ENCODE measurements around the gene PDZRN3.

PDZRN3 gene

GRCh38 chr3:73363093-73363492 lies 261.6 kb downstream of the PDZRN3 start:
- Histone ChIP-seq H3K4me1 (peaks cover 0 to 10% (median 2%) of the 10 kb centered on the region in 4 donors), H3K36me3 (no peaks in the 10 kb centered on the region), H3K9me3 (no peaks in the 10 kb centered on the region), H3K27me3 (no peaks in the 10 kb centered on the region), H3K27ac (no peak overlapping the region), H3K4me3 (no peak overlapping the region)
- no peak for DNase-seq
- no peak for TF ChIP-seq CTCF (IDR thresholded peaks at IDR 0.05)
- intact Hi-C loops (cut with DNase I; ENCODE audit: low total_unique reads) = no loop called here

- Histone ChIP-seq H3K9me3 (no peaks in the 10 kb centered on the region), H3K36me3 (no peaks in the 10 kb centered on the region), H3K27me3 (no peaks in the 10 kb centered on the region), H3K4me3 (no peak overlapping the region), H3K4me1 (peaks cover 0 to 10% (median 2%) of the 10 kb centered on the region in 4 donors), H3K27ac (no peak overlapping the region)
- no peak for TF ChIP-seq CTCF (IDR thresholded peaks at IDR 0.05)
- no peak for DNase-seq
- intact Hi-C loops (cut with DNase I; ENCODE audit: low total_unique reads) = no loop called here
Observed at GRCh38 chr3:73361591-73361990, 263.1 kb downstream of the PDZRN3 start.

GRCh38 chr3:73353649-73354217 lies 271.0 kb downstream of the PDZRN3 start:
- TF ChIP-seq CTCF (IDR thresholded peaks at IDR 0.05) = no peak
- Histone ChIP-seq H3K9me3 (no peaks in the 10 kb centered on the region), H3K27ac (no peak overlapping the region), H3K27me3 (peaks cover 0 to 4% of the 10 kb centered on the region in 2 donors), H3K4me1 (no peaks in the 10 kb centered on the region), H3K36me3 (no peaks in the 10 kb centered on the region), H3K4me3 (no peak overlapping the region)
- no peak for DNase-seq
- intact Hi-C loops (cut with DNase I; ENCODE audit: low total_unique reads) = no loop called here

- H3K9me3 ChIP-seq = no peaks in the 10 kb centered on the region
- H3K27me3 ChIP-seq = peaks cover 0 to 4% of the 10 kb centered on the region in 2 donors
- TF ChIP-seq CTCF (IDR thresholded peaks at IDR 0.05) = no peak
- intact Hi-C loops (cut with DNase I; ENCODE audit: low total_unique reads) = no loop called here
- no peak for DNase-seq
- H3K4me3 ChIP-seq = no peak overlapping the region
- H3K36me3 ChIP-seq = no peaks in the 10 kb centered on the region
- H3K27ac ChIP-seq = no peak overlapping the region
- no peaks in the 10 kb centered on the region for H3K4me1 ChIP-seq
Observed at GRCh38 chr3:73352841-73353645, 271.7 kb downstream of the PDZRN3 start.

- Histone ChIP-seq H3K27ac (no peak overlapping the region), H3K27me3 (peaks cover 0 to 4% of the 10 kb centered on the region in 2 donors), H3K4me1 (no peaks in the 10 kb centered on the region), H3K9me3 (no peaks in the 10 kb centered on the region), H3K4me3 (no peak overlapping the region), H3K36me3 (no peaks in the 10 kb centered on the region)
- no peak for DNase-seq
- intact Hi-C loops (cut with DNase I; ENCODE audit: low total_unique reads) = no loop called here
- no peak for TF ChIP-seq CTCF (IDR thresholded peaks at IDR 0.05)
Observed at GRCh38 chr3:73351423-73352071, 273.2 kb downstream of the PDZRN3 start.

Measured in tibial artery (tissue), 4 donors.